Natural killer cell treated with Interleukin-12 subunit alpha and Interleukin-12 subunit beta and Interleukin-15 and Interleukin-18, amount 100 ng/mL, for 72 hours (primary cell): ENCODE results near the gene CRKL. TPM values are rescaled to one million over a fixed set of nuclear protein-coding genes. Genes with fewer than 3 reads are reported as not detected.

Source experiments
- ATAC-seq, 2 donors: fragments of 150-1000 bp; cut with Tn5 transposase in 1 of 2; sonication (Bioruptor Pico), chemical (Tn5 transposase) in 1 of 2; 2 replicates each; pipeline ENCODE4 v1.10.0; 2021
- DNase-seq: peaks from one replicate; pipeline ENCODE4 v3.0.0; 2022; ENCODE audit warnings: low spot score
- H3K27ac Mint-ChIP-seq, 2 donors: 1 replicate in 1 of 2; 2 replicates in 1 of 2; pipeline ENCODE4 v1.8.0; 2022; ENCODE audit warnings: mixed read lengths in 2 of 2, mild to moderate bottlenecking in 1 of 2, moderate library complexity in 1 of 2
- H3K27me3 Mint-ChIP-seq, 2 donors: 1 replicate in 1 of 2; 2 replicates in 1 of 2; pipeline ENCODE4 v1.8.0; 2022; ENCODE audit warnings: mixed read lengths in 2 of 2
- H3K36me3 Mint-ChIP-seq: one replicate; pipeline ENCODE4 v1.8.0; 2022; ENCODE audit warnings: mixed read lengths
- H3K4me1 Mint-ChIP-seq, 2 donors: 1 replicate in 1 of 2; 2 replicates in 1 of 2; pipeline ENCODE4 v1.8.0; 2022; ENCODE audit warnings: low read depth in 2 of 2, mixed read lengths in 2 of 2, mild to moderate bottlenecking in 1 of 2
- H3K4me3 Mint-ChIP-seq: one replicate; pipeline ENCODE4 v1.8.0; 2022; ENCODE audit warnings: mixed read lengths
- H3K9me3 Mint-ChIP-seq: 2 replicates; pipeline ENCODE4 v1.8.0; 2022; ENCODE audit warnings: mixed read lengths
- total RNA-seq, 2 donors: library from RNA; stranded (reverse); gene quantifications; one replicate each; pipeline ENCODE4 v1.2.3, GENCODE V29; 2022

Gene CRKL
- total RNA-seq, 2 donors from 2014 or later, result 78.4 to 105 TPM

DNA sequence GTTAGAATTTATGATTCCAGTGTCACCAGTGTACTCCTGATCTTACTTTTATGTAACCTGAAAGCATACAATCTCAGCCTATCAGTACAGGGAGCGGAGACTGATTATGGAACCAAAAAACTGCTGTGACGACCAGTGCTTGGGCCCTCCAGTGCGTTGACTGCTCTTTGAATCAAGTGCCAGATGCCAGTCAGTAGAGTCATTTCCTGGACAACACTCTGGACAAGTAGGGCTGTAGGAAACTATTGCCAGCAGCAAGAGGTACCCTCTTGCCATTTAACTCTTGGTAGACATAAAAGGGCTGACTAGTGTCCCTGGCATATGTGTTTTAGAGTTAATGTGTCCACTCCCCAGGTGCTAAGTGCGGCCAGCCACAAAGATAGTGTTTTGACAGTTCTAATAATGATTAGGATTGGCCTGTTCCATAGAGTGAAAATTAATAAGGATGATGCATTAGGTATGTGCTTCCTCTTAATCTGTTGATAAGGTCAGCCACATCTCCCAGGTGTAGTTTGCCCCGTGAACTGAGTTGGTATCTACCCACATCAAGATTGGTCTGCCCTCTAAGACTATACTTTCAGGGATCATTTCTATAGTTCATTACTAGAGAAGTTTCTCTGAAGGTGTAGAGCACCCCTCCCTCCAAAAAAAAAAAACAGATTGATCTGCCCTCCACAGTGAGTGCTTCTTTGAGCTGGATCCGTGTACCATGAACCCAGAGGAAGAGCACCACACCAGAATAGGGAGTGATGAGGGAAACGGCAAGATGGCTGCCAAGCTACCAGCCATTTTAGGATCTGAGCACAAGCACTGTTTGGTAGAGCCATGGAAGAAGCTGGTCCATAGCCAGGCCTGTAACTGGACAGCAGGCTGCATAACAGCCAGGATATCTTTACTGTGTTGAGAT is 29.1 kb downstream of the CRKL start:
- Mint-ChIP-seq H3K9me3 (no peaks in the 10 kb centered on the region), H3K36me3 (peaks cover 5% of the 10 kb centered on the region), H3K4me1 (peaks cover 48 to 50% of the 10 kb centered on the region in 2 donors), H3K27me3 (no peaks in the 10 kb centered on the region), H3K27ac (no peak overlapping the region), H3K4me3 (no peak overlapping the region)
- no peak for ATAC-seq
- DNase-seq, result no peak

DNA sequence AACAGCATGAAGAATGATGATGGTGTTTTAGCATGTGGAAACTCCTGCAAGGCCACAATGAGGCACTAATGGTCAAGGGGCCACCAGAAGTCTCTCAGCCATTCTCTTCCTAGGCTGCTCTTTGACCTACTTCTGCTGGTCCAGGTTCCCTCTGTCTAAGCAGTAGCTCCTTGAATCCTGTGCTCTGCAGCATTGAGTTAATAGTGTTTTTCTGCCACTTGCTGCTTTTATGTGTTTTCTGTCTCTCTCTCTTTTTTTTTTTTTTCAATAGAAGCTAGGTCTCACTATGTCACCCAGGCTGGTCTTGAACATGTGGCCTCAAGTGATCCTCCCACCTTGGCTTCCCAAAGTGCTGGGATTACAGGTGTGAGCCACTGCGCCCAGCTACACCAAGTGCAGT is 29.8 kb downstream of the CRKL start:
- no peak for DNase-seq
- Mint-ChIP-seq H3K36me3 (peaks cover 5% of the 10 kb centered on the region), H3K27me3 (no peaks in the 10 kb centered on the region), H3K9me3 (no peaks in the 10 kb centered on the region), H3K4me1 (peaks cover 45 to 47% of the 10 kb centered on the region in 2 donors), H3K4me3 (no peak overlapping the region), H3K27ac (no peak overlapping the region)
- no peak for ATAC-seq

DNA sequence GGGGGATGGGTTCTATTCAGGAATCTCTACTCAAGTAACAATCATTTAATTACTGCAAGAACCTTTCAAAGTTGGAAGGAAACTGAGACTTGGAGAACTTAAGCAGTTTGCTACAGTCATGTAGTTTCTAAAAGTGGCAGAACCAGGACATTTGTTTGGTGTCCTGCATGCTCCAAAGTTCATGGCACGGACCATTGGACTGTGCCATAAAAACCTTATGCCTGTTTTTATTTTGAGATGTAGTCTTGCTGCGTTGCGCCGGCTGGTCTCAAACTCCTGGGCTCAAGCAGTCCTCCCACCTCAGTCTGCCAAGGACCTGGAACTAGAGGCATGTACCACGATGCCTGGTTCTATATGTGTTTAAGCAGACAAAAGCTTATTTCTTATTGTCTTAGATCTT is 31.2 kb downstream of the CRKL start:
- Mint-ChIP-seq H3K27me3 (no peaks in the 10 kb centered on the region), H3K4me3 (no peak overlapping the region), H3K4me1 (peaks cover 30 to 38% of the 10 kb centered on the region in 2 donors), H3K9me3 (no peaks in the 10 kb centered on the region), H3K36me3 (peaks cover 5% of the 10 kb centered on the region), H3K27ac (no peak overlapping the region)
- ATAC-seq, result no peak
- DNase-seq, result no peak

DNA sequence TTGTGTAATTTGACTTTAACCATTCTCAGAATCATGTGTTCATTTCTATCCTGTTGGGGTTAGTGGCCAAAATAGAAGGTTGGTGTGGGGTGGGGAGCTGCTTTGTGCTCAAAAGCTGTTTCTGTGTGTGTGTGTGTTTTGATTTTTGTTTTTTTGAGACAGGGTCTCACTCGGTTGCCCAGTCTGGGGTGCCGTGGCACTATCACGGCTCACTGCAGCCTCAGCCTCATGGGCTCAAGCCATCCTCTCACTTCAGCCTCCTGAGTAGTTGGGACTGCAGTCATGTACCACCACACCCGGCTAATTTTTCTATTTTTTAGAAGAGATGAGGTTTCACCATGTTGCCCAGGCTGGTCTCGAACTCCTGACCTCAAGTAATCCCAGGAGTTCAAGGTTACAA is 31.8 kb downstream of the CRKL start:
- Mint-ChIP-seq H3K4me1 (peaks cover 25 to 33% of the 10 kb centered on the region in 2 donors), H3K27me3 (no peaks in the 10 kb centered on the region), H3K27ac (no peak overlapping the region), H3K9me3 (no peaks in the 10 kb centered on the region), H3K36me3 (peaks cover 5% of the 10 kb centered on the region), H3K4me3 (no peak overlapping the region)
- no peak for DNase-seq
- ATAC-seq, result no peak

DNA sequence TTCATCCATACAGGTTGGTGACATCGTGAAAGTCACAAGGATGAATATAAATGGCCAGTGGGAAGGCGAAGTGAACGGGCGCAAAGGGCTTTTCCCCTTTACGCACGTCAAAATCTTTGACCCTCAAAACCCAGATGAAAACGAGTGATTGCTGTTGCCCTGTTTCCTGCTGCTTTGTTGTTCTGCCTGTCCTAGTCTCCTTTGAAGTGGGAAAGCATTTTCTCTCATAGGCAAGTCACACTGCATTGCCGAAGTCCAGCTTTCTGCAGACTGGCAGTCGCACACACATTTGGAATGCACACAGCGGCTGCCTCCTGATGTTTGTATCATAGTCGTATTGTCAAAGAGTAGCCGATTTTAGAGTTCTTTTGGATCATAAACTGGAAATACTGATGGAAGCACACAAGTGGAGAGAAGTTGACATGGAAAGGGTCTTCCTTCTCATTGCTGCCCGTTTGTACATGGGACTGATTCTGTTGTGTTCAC is 32.5 kb downstream of the CRKL start:
- no peak overlapping the region for H3K27ac Mint-ChIP-seq
- no peak for ATAC-seq
- peaks cover 5% of the 10 kb centered on the region for H3K36me3 Mint-ChIP-seq
- no peak overlapping the region for H3K4me3 Mint-ChIP-seq
- peaks cover 24 to 37% of the 10 kb centered on the region in 2 donors for H3K4me1 Mint-ChIP-seq
- no peaks in the 10 kb centered on the region for H3K27me3 Mint-ChIP-seq
- H3K9me3 Mint-ChIP-seq, result no peaks in the 10 kb centered on the region
- no peak for DNase-seq

DNA sequence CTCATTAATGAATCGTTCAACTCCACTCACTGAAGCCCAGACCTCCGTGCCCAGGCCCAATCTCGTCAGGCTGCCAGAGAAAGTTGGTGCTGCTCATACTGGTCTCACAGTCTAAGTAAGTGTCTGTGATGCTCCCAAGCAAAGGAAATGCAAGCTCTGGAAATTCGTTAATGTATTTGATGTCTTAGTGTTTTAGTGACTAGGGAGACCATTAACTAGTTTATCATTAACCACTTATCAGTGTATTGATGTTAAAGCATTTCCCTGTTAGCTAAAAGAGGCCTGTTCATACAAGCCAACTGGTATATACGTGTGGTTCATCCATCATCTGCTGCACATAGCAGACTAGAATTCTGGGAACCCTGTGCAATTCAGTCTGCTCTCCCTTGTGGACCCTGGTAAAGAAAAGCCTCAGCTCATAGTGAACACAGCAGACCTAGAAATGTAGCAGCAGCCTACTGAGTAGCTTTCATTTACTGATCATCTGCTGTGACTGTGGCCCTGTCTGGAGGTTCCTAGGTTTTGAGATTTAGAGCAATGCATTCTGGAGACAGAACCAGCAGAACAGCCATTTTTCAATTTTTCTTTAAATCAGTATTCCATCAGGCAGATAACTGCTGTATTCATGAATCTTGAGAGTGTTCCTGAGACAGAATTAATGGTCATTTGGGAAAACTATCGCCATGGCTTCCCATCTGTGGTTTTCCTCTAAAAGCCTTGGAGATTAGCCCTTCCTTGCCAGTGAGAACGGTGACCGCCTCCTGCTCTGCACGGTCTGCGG is 34.1 kb downstream of the CRKL start:
- DNase-seq, result no peak
- peaks cover 14 to 26% of the 10 kb centered on the region in 2 donors for H3K4me1 Mint-ChIP-seq
- H3K9me3 Mint-ChIP-seq, result no peaks in the 10 kb centered on the region
- ATAC-seq, result no peak
- no peak overlapping the region for H3K4me3 Mint-ChIP-seq
- peaks cover 5% of the 10 kb centered on the region for H3K36me3 Mint-ChIP-seq
- no peaks in the 10 kb centered on the region for H3K27me3 Mint-ChIP-seq
- no peak overlapping the region for H3K27ac Mint-ChIP-seq

DNA sequence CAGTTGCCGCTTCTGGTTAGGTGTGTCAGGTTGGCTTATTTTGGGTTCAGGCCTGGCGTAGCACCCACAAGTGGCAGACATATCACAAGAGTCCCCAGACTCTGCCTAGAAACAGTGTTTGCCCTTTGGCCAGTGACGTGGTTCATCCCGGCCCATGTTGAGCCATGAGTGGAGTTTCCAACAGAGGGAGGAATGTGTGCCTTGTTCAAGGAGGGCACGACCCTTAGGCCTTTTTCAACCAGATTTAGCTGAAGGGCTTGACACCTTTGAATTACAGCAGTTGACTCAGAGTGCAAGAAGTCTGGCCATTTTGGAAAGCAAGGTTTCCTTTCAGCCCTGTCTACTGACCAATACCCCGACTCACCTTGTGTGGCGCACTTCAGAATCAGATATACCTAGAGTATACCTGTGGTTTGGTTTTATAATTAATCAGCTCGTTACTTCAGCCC is 34.7 kb downstream of the CRKL start:
- Mint-ChIP-seq H3K4me1 (peaks cover 8 to 21% of the 10 kb centered on the region in 2 donors), H3K36me3 (peaks cover 5% of the 10 kb centered on the region), H3K9me3 (no peaks in the 10 kb centered on the region), H3K27me3 (no peaks in the 10 kb centered on the region), H3K4me3 (no peak overlapping the region), H3K27ac (no peak overlapping the region)
- DNase-seq (no peak), ATAC-seq (no peak)

DNA sequence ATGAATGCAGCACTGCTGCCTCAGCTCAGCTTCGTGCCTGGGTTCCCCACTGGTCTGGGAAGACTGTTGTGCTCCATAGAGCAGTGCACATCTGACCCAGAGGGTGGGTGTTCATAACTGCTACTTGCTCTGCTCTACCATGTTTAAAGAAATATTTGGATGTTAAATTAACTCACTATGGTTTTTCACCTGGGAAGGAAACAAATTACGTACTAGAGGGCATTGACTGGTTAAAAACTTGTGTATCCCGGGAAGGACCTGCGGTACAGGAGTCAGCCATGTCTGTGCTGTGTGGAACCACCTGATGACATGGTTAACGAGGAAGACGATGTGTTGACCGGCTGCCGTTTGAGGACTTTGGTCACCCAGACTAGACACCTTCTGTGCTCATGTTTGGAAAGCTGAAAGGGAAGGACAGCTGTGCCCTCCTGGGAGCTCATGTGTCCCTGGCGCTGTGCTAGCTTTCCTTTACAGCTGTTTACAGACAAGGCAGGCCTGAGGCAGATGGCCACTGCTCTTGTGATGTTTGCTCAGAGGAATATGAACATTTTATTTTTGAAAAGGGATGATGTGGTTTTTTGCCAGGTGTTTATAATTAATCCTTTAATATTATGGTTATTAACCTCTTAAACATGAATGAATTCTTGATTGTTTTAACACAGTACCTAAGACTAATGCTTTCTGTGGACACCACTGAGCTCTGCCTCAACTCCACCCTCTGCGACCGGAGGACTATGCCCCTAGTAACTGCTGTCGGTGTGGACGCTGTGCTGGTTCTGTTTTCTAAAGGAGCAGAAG is 35.5 kb downstream of the CRKL start:
- H3K9me3 Mint-ChIP-seq, result no peaks in the 10 kb centered on the region
- DNase-seq, result no peak
- H3K36me3 Mint-ChIP-seq, result peaks cover 5% of the 10 kb centered on the region
- ATAC-seq, result no peak
- H3K4me3 Mint-ChIP-seq, result no peak overlapping the region
- H3K27me3 Mint-ChIP-seq, result no peaks in the 10 kb centered on the region
- H3K4me1 Mint-ChIP-seq, result peaks cover 5 to 18% of the 10 kb centered on the region in 2 donors
- H3K27ac Mint-ChIP-seq, result no peak overlapping the region

DNA sequence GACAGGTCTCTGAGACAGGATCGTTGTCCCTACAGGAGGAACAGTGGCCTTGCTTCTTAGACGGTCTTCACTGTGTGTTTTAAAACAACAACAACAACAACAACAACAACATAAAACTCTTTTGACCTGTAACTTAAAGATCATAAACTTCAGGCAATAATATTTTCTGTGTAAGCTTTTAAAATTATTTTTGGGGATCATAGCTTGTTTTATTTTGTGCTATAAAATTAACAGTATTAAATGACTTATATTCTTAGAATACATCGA is 36.1 kb downstream of the CRKL start:
- no peak overlapping the region for H3K27ac Mint-ChIP-seq
- no peak for DNase-seq
- ATAC-seq, result no peak
- H3K9me3 Mint-ChIP-seq, result no peaks in the 10 kb centered on the region
- no peak overlapping the region for H3K4me3 Mint-ChIP-seq
- peaks cover 5% of the 10 kb centered on the region for H3K36me3 Mint-ChIP-seq
- H3K27me3 Mint-ChIP-seq, result no peaks in the 10 kb centered on the region
- peaks cover 7 to 21% of the 10 kb centered on the region in 2 donors for H3K4me1 Mint-ChIP-seq

DNA sequence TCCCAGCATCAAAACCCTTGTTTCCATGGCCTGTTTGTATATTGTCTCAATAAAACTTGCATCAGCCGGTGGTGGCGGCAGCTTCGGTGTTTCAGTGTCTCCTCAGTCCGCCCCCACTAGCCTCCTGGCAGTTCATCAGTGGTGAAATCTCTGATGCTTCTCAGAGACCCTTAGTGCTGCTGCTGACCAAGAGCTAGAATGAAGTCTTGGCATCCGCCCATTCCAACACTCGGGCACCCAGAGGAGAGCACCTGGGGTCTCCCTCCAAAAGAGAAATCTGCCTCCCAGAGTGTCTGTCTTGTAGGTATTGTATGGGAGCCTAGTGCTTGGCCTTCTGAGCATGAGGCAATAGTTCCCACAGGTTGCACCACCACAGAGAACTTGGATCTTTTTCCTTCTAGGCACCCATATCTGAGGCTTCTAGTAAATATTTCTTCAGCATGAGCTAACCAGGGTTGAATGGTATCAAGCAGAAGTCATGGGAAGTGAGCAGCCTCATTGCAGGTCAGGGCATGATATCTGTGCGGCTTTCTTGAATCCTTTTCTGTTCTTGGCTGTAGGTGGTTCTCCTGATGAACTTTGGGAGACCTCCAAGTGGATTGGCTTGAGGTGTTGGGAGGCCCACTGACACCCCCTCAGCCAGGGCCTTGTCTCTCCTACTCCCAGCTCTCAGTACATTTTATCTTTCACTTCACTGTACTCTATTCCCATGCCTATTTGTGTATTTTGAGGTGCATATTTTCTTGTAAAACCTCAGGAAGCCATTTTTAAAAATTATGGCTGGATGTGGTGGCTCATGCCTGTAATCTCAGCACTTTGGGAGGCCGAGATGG is 36.7 kb downstream of the CRKL start:
- peaks cover 5% of the 10 kb centered on the region for H3K36me3 Mint-ChIP-seq
- ATAC-seq (no peak), DNase-seq (no peak)
- H3K9me3 Mint-ChIP-seq, result no peaks in the 10 kb centered on the region
- H3K27ac Mint-ChIP-seq, result no peak overlapping the region
- peaks cover 6 to 21% of the 10 kb centered on the region in 2 donors for H3K4me1 Mint-ChIP-seq
- no peaks in the 10 kb centered on the region for H3K27me3 Mint-ChIP-seq
- H3K4me3 Mint-ChIP-seq, result no peak overlapping the region

DNA sequence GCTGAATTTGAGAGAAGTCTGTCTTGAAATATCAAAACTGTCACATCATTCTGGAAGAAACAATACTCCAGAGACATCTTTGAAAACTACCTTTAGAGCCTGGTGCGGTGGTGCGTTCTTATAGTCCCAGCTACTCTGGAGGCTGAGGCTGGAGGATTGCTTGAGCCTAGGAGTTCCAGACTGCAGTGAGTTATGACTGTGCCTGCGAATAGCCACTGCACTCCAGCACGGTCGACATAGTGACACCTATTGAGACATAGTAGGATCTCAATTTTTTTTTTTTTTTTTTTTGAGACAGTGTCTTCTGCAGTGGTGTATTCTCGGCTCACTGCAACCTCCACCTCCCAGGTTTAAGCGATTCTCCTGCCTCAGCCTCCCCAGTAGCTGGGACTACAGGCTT is 38.3 kb downstream of the CRKL start:
- no peak overlapping the region for H3K27ac Mint-ChIP-seq
- DNase-seq (no peak), ATAC-seq (no peak)
- no peaks in the 10 kb centered on the region for H3K27me3 Mint-ChIP-seq
- H3K9me3 Mint-ChIP-seq, result no peaks in the 10 kb centered on the region
- H3K4me1 Mint-ChIP-seq, result peaks cover 6 to 19% of the 10 kb centered on the region in 2 donors
- no peaks in the 10 kb centered on the region for H3K36me3 Mint-ChIP-seq
- no peak overlapping the region for H3K4me3 Mint-ChIP-seq

DNA sequence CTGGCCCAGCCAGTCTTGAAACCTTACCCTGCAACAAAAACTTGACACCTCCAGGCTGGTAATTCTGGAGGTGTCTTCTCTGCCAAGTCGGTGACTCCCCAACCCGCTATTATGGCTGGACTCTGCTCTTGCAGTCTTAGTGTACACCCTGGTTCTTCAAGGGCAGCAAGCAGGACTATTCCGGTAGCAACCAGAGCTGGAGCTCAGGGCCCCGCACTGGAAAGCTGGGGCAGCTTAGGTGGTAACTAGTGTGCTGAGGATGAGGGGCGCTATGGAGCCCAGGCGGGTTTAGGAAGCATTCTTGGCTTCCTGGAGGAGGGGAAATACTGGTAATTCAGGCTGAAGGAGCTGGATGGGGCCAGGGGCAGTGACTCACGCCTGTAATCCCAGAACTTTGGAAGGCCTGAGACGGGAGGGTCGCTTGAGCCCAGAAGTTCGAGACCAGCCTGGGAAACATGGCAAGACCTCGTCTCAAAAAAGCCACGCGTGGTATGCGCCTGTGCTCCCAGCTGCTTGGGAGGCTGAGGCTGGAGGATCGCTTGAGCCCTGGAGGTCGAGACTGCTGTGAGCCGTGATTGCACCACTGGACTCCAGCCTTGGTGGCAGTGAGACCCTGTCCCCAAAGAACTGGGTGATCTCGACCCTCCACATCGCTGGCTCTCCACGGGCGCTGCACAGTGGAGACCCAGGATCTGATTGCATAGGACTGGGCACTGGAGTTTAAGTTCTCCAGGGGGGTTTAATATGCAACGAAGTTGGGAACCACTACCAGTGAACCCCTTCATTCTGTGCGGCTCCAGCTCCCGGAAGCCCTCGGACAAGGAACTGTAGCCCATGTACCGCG is 39.3 kb downstream of the CRKL start:
- no peak overlapping the region for H3K4me3 Mint-ChIP-seq
- H3K27me3 Mint-ChIP-seq, result no peaks in the 10 kb centered on the region
- DNase-seq (no peak), ATAC-seq (peak in 1 of 2 donors; percentile 33)
- no peak overlapping the region for H3K27ac Mint-ChIP-seq
- no peaks in the 10 kb centered on the region for H3K36me3 Mint-ChIP-seq
- no peaks in the 10 kb centered on the region for H3K9me3 Mint-ChIP-seq
- H3K4me1 Mint-ChIP-seq, result peaks cover 6 to 21% of the 10 kb centered on the region in 2 donors
